GM21529 (cell line): Measurements from ENCODE around the gene HID1.

Experiments used
- ATAC-seq: cut with Tn5 transposase; IDR thresholded peaks from one replicate; pipeline ENCODE4 v1.9.1; 2021; ENCODE audit not compliant: unreplicated experiment

The HID1 gene

DNA sequence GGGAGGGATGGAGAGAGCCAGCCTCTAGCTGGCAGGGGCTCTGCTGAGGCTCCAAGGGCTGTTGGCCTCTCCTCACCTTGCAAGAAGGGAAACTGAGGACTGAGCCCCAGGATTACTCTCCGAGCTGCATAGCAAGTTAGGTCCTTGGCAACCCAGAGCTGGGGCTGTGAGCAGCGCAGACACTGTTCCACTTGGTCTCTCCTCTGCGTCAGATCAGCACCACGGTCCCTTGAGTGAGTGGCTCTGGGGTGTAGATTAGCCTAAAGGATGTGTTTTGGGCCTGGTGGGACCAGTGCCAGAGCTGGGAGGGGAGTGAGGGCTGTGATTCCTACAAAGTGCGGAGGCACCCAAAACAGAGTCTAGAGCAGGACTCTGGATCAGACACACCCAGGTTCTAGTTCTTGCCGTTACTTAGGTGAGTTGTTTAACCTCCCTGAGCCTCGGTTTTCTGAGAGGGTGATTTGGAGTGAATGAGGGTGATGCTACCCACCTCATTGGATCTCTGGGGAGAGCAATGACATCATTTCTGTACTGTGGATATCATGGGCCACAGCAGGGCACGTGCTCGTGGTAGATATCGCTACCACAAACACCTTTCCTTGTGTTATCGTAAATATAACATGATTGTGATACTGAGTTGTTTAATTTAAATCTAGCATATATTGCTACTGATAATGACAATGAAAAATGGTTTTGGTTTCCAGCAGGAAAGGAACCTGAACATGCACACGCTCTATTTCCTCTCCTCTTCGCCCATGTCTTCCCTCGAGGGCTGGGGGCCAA lies 71.0 kb downstream of the HID1 start:
- no peak for ATAC-seq
